Tibial nerve (tissue), 4 donors: ENCODE measurements around the gene UCHL1. TPM values are rescaled to one million over a fixed set of nuclear protein-coding genes. Genes with fewer than 3 reads are reported as not detected.

Experiments
- DNase-seq, 2 donors: peaks; one replicate each; pipeline ENCODE4 v3.0.0-alpha.2; 2019; ENCODE audit warnings: low spot score in 2 of 2
- H3K27ac ChIP-seq, 4 donors: fragments of 200-600 bp; sonication (generic) in 3 of 4; one replicate each; pipeline ENCODE4 v1.5.1; 2017 to 2019; ENCODE audit warnings: mild to moderate bottlenecking in 1 of 4
- H3K27me3 ChIP-seq, 2 donors: fragments of 200-600 bp; sonication (generic) in 1 of 2; one replicate each; pipeline versions ENCODE4 v1.5.1 to v1.6.0; 2017 to 2019
- H3K36me3 ChIP-seq, 3 donors: fragments of 200-600 bp; sonication (generic); one replicate each; pipeline ENCODE4 v1.5.1; 2018 to 2019
- H3K4me1 ChIP-seq, 4 donors: fragments of 200-600 bp; sonication (generic) in 3 of 4; one replicate each; pipeline ENCODE4 v1.5.1; 2017 to 2019
- H3K4me3 ChIP-seq, 4 donors: fragments of 200-600 bp; sonication (generic) in 3 of 4; one replicate each; pipeline ENCODE4 v1.5.1; 2017 to 2019; ENCODE audit warnings: mild to moderate bottlenecking in 1 of 4, moderate library complexity in 1 of 4
- H3K9me3 ChIP-seq, 4 donors: fragments of 200-600 bp; sonication (generic) in 3 of 4; one replicate each; pipeline ENCODE4 v1.5.1; 2017 to 2019
- EP300 ChIP-seq, 2 donors: sonication (generic); formaldehyde crosslinking; IDR thresholded peaks; one replicate each; pipeline ENCODE4 v1.6.1; 2017; ENCODE audit warnings: antibody characterized with exemption in 2 of 2, mild to moderate bottlenecking in 1 of 2
- POLR2A ChIP-seq, 2 donors: fragments of 450-650 bp; IDR thresholded peaks; one replicate each; pipeline ENCODE4 v1.6.1; 2017; ENCODE audit warnings: antibody characterized with exemption in 2 of 2, mild to moderate bottlenecking in 2 of 2, moderate library complexity in 2 of 2
- WGBS, 2 donors: methylation state at CpG; one replicate each; pipeline ENCODE4 v1.1.5; 2018; 5-methylcytosine and 5-hydroxymethylcytosine counted together
- total RNA-seq, 4 donors: library from RNA; depleted of rRNA; stranded (reverse); fragments of >200 nt; gene quantifications; one replicate each; pipeline ENCODE4 v1.1.0, GENCODE V29; 2016
- TF ChIP-seq, protein P1 (sequence below), 5 experiments: fragments of 200-600 bp in 3 of 5; fragments of 450-650 bp in 2 of 5; sonication (generic) in 3 of 5; IDR thresholded peaks; one replicate each; pipeline ENCODE4 v1.5.1; 2016 to 2019; ENCODE audit warnings: antibody characterized with exemption in 5 of 5, mild to moderate bottlenecking in 3 of 5, moderate library complexity in 2 of 5

Gene UCHL1
- total RNA-seq, 4 donors from 2014 or later = 55.9 to 204 (median 71.5) TPM

DNA sequence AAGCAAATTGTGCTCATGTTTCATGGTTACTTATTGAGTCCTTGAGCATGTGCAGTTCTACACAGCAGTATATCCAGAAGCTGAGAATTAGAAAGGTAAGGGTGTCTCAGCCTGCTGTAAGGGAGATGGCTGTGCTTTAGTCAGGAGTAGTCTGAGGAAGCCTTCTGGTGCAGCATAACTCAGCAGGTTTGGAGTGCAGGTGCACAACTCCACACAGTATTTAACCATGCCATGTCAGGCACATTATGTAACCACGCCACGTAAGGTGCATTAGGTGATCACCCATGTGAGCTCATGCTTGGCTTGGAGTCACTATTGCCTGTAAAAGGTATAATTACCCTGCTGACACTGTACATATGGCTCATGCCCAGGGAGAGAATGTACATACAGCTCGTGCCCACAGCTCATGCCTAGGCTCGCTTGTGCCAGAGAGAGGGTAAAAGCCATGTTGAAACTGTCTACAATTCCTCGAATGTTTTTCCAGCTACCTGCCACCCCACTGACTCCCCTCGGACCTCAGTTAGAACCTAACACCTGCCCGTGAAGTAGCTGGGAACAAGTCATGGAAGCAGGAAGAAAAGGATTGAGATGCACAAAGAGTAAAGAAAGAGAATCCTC is 37.8 kb downstream of the UCHL1 start:
- Histone ChIP-seq H3K9me3 (peaks cover 0 to 7% (median 0%) of the 10 kb centered on the region in 4 donors), H3K27me3 (no peaks in the 10 kb centered on the region), H3K36me3 (no peaks in the 10 kb centered on the region), H3K4me3 (no peak overlapping the region), H3K4me1 (no peaks in the 10 kb centered on the region), H3K27ac (no peak overlapping the region)
- WGBS, 2 donors = 91 to 97% methylated on average over 7 of the region's 7 CpGs
- no peak for DNase-seq
- TF ChIP-seq EP300 (IDR thresholded peaks at IDR 0.05) (no peak), POLR2A (IDR thresholded peaks at IDR 0.05) (no peak)
- TF ChIP-seq, protein P1, sequence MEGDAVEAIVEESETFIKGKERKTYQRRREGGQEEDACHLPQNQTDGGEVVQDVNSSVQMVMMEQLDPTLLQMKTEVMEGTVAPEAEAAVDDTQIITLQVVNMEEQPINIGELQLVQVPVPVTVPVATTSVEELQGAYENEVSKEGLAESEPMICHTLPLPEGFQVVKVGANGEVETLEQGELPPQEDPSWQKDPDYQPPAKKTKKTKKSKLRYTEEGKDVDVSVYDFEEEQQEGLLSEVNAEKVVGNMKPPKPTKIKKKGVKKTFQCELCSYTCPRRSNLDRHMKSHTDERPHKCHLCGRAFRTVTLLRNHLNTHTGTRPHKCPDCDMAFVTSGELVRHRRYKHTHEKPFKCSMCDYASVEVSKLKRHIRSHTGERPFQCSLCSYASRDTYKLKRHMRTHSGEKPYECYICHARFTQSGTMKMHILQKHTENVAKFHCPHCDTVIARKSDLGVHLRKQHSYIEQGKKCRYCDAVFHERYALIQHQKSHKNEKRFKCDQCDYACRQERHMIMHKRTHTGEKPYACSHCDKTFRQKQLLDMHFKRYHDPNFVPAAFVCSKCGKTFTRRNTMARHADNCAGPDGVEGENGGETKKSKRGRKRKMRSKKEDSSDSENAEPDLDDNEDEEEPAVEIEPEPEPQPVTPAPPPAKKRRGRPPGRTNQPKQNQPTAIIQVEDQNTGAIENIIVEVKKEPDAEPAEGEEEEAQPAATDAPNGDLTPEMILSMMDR (IDR thresholded peaks at IDR 0.05) = no peak

DNA sequence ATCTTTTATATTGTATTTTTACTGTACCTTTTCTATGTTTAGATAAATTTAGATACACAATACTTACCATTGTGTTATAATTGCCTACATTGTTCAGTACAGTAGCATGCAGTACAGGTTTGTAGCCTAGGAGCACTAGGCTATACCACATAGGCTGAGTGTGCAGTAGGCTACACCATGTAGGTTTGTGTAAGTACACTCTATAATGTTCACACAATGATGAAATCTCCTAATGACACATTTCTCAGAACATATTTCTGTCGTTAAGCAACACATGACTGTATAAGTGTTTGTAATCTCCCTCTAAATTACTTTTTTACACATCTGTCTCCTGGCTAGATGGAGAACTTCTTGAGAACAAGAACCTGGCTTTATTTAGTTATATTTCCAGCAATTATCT is 40.3 kb downstream of the UCHL1 start:
- H3K27me3 ChIP-seq = no peaks in the 10 kb centered on the region
- no peaks in the 10 kb centered on the region for H3K36me3 ChIP-seq
- no peak overlapping the region for H3K27ac ChIP-seq
- no peak for TF ChIP-seq POLR2A (IDR thresholded peaks at IDR 0.05)
- TF ChIP-seq, protein P1 (IDR thresholded peaks at IDR 0.05) = no peak
- no peak for TF ChIP-seq EP300 (IDR thresholded peaks at IDR 0.05)
- no peak for DNase-seq
- no peak overlapping the region for H3K4me3 ChIP-seq
- 60 to 67% methylated on average over 1 of the region's 1 CpG for WGBS, 2 donors
- peaks cover 0 to 7% (median 0%) of the 10 kb centered on the region in 4 donors for H3K9me3 ChIP-seq
- H3K4me1 ChIP-seq = no peaks in the 10 kb centered on the region

DNA sequence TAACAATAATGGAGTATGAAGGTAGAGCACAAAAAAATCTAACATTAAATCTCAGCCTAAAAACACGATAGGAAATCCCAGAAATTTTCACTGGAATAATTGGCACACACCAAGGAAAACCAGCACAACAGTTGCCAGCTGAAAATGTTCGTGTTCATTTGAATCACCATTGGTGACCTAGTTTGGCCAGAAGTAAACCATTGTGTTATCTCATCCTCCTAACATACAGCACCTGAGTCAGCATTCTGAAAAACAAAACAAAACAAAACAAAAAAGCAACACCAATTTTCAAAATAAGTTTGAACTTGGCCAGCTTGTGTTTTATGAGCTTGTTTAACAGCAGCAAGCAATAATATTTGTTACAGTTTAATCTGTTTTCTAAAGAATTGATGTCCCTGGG is 41.1 kb downstream of the UCHL1 start:
- WGBS, 2 donors = 19 to 26% methylated on average over 2 of the region's 2 CpGs
- no peaks in the 10 kb centered on the region for H3K36me3 ChIP-seq
- TF ChIP-seq EP300 (IDR thresholded peaks at IDR 0.05) (no peak), POLR2A (IDR thresholded peaks at IDR 0.05) (no peak)
- TF ChIP-seq, protein P1 (IDR thresholded peaks at IDR 0.05) = no peak

DNA sequence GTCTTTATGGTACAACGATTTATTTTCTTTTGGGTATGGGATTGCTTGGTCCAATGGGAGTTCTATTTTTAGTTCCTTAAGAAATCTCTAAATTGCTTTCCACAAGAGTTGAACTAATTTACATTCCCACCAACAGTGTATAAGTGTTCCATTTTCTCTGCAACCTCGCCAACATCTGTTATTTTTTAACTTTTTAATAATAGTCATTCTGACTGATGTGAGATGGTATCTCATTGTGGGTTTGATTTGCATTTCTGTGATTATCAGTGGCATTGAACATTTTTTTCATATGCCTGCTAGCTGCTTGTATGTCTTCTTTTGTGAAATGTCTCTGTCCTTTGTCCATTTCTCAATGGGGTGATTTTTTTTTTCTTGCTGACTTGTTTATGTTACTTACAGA is 42.8 kb downstream of the UCHL1 start:
- WGBS, 2 donors = 58 to 62% methylated on average over 2 of the region's 2 CpGs

More for the DNA sequence above, 41.1 kb downstream of the UCHL1 start:
- H3K4me1 ChIP-seq = no peaks in the 10 kb centered on the region
- H3K27ac ChIP-seq = no peak overlapping the region
- no peaks in the 10 kb centered on the region for H3K27me3 ChIP-seq
- DNase-seq = no peak
- peaks cover 0 to 7% (median 0%) of the 10 kb centered on the region in 4 donors for H3K9me3 ChIP-seq
- no peak overlapping the region for H3K4me3 ChIP-seq

DNA sequence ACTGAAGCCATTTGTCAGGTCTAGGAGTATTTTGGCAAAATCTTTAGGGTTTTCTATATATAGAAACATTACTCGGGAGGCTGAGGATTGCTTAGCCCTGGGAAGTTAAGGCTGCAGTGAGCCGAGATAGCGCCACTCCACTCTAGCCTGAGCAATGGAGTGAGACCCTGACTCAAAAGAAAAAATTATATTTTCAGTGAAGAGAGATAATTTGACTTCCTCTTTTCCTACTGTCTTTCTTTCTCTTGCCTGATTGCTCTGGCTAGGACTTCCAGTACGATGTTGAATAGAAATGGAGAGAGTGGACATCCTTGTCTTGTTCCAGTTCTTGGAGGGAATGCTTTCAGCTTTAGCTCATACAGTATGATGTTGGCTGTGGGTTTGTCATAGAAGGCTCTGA is 44.4 kb downstream of the UCHL1 start:
- no peak overlapping the region for H3K27ac ChIP-seq
- H3K4me1 ChIP-seq = no peaks in the 10 kb centered on the region
- no peak for TF ChIP-seq EP300 (IDR thresholded peaks at IDR 0.05)
- TF ChIP-seq, protein P1 (IDR thresholded peaks at IDR 0.05) = no peak
- TF ChIP-seq POLR2A (IDR thresholded peaks at IDR 0.05) = no peak
- no peaks in the 10 kb centered on the region for H3K27me3 ChIP-seq
- H3K9me3 ChIP-seq = no peaks in the 10 kb centered on the region
- 85 to 89% methylated on average over 4 of the region's 4 CpGs for WGBS, 2 donors
- no peak overlapping the region for H3K4me3 ChIP-seq
- no peak for DNase-seq
- H3K36me3 ChIP-seq = no peaks in the 10 kb centered on the region

More for the DNA sequence above, 42.8 kb downstream of the UCHL1 start:
- no peaks in the 10 kb centered on the region for H3K4me1 ChIP-seq
- no peak overlapping the region for H3K27ac ChIP-seq
- no peaks in the 10 kb centered on the region for H3K27me3 ChIP-seq
- H3K36me3 ChIP-seq = no peaks in the 10 kb centered on the region
- H3K9me3 ChIP-seq = peaks cover 0 to under 1% (median 0%) of the 10 kb centered on the region in 4 donors
- DNase-seq = no peak
- H3K4me3 ChIP-seq = no peak overlapping the region
- TF ChIP-seq, protein P1 (IDR thresholded peaks at IDR 0.05) = no peak
- TF ChIP-seq EP300 (IDR thresholded peaks at IDR 0.05) (no peak), POLR2A (IDR thresholded peaks at IDR 0.05) (no peak)
